GM12878 (cell line): ENCODE results near the gene P3H2. TPM values are rescaled to one million over a fixed set of nuclear protein-coding genes. Genes with fewer than 3 reads are reported as not detected.

Experiments
- ATAC-seq: fragments of 200-7000 bp; cut with Tn5 transposase; 3 replicates; pipeline ENCODE4 v1.9.1; 2020; ENCODE audit warnings: mild to moderate bottlenecking, moderate library complexity
- BruUV-seq: library from RNA; stranded (reverse); fragments of 400-500 nt; replicated peaks from 2 replicates; lab custom pipeline; 2021; lab: Mats Ljungman, UMichigan
- CTCF ChIA-PET: fragments of 300-600 bp; sonication (Branson Sonifier 250); formaldehyde crosslinking; extraction: SDS; loops from one replicate; lab custom pipeline; 2021; ENCODE audit warnings: inconsistent platforms; lab: Yijun Ruan, JAX
- POLR2A ChIA-PET: fragments of 350-600 bp; formaldehyde crosslinking; extraction: SDS; loops from one replicate; lab custom pipeline; 2021; ENCODE audit warnings: inconsistent platforms; lab: Charles Lee
- RAD21 ChIA-PET: fragments of 300-600 bp; sonication (Branson Sonifier 250); formaldehyde crosslinking; loops from one replicate; lab custom pipeline; 2023; ENCODE audit warnings: antibody characterized with exemption; ENCODE audit not compliant: unreplicated experiment; lab: Charles Lee
- SMC1A ChIA-PET: fragments of 300-600 bp; sonication (Branson Sonifier 250); formaldehyde crosslinking; loops from one replicate; lab custom pipeline; 2023; ENCODE audit not compliant: unreplicated experiment, uncharacterized antibody; lab: Charles Lee
- DNase-seq: peaks from one replicate; pipeline ENCODE4 v3.0.0-alpha.2; 2011; ENCODE audit warnings: low read depth, low spot score
- FAIRE-seq: peaks from 3 replicates; lab custom pipeline; 2011; peaks lifted over from hg19 to GRCh38; lab: Jason Lieb, UNC
- H2AFZ ChIP-seq: 2 replicates; pipeline ENCODE4 v1.6.0; 2011; ENCODE audit warnings: low read depth, low read length, control low read depth; ENCODE audit not compliant: control insufficient read depth
- H3K27ac ChIP-seq: 2 replicates; pipeline ENCODE4 v1.5.1; 2011; ENCODE audit warnings: control low read depth; ENCODE audit not compliant: control insufficient read depth, insufficient read depth
- H3K27me3 ChIP-seq, 2 experiments: replicated peaks in 1 of 2; 2 replicates each; pipeline versions ENCODE4 v1.6.0 to v1.6.1; 2011; ENCODE audit warnings: low read length in 1 of 2; ENCODE audit not compliant: control insufficient read depth in 2 of 2, insufficient read depth in 2 of 2
- H3K36me3 ChIP-seq, 2 experiments: 2 replicates each; pipeline ENCODE4 v1.5.1; 2011; ENCODE audit warnings: low read length in 1 of 2; ENCODE audit not compliant: control insufficient read depth in 2 of 2, insufficient read depth in 2 of 2
- H3K4me1 ChIP-seq: 2 replicates; pipeline ENCODE4 v1.6.1; 2011; ENCODE audit warnings: mild to moderate bottlenecking, low read length, moderate library complexity, mixed read lengths; ENCODE audit not compliant: control insufficient read depth, insufficient read depth
- H3K4me2 ChIP-seq: 2 replicates; pipeline ENCODE4 v1.6.0; 2011; ENCODE audit warnings: control low read depth; ENCODE audit not compliant: control insufficient read depth, insufficient read depth
- H3K4me3 ChIP-seq: fragments of 200-600 bp; sonication (generic); 2 replicates; pipeline ENCODE4 v1.5.1; 2016
- H3K79me2 ChIP-seq: 2 replicates; pipeline ENCODE4 v1.6.0; 2011; ENCODE audit warnings: low read length; ENCODE audit not compliant: control insufficient read depth, insufficient read depth
- H3K9ac ChIP-seq: 2 replicates; pipeline ENCODE4 v1.8.0; 2011; ENCODE audit warnings: low read length, control low read depth, mixed read lengths; ENCODE audit not compliant: control insufficient read depth, insufficient read depth
- H3K9me3 ChIP-seq: replicated peaks from 3 replicates; pipeline ENCODE4 v1.5.1; 2011; ENCODE audit warnings: mild to moderate bottlenecking, low read length; ENCODE audit not compliant: control insufficient read depth, insufficient read depth
- H4K20me1 ChIP-seq: 2 replicates; pipeline ENCODE4 v1.6.0; 2011; ENCODE audit not compliant: control insufficient read depth, insufficient read depth
- ASH2L ChIP-seq: fragments of 300-600, 200-600 bp; sonication (generic); IDR thresholded peaks from 2 replicates; pipeline ENCODE4 v1.6.1; 2017; ENCODE audit warnings: low read depth, mild to moderate bottlenecking, borderline replicate concordance
- ATF7 ChIP-seq: fragments of 450-650 bp; IDR thresholded peaks from 2 replicates; pipeline ENCODE4 v1.6.1; 2016; ENCODE audit warnings: low read depth, mild to moderate bottlenecking
- BCL11A ChIP-seq: IDR thresholded peaks from 2 replicates; pipeline ENCODE4 v1.6.1; 2011; ENCODE audit warnings: low read depth, low read length
- KDM1A ChIP-seq: fragments of 200-600 bp; sonication (generic); IDR thresholded peaks from 2 replicates; pipeline ENCODE4 v1.6.1; 2016; ENCODE audit warnings: borderline replicate concordance
- NR2C2 ChIP-seq: IDR thresholded peaks from 2 replicates; pipeline ENCODE4 v1.6.1; 2011; ENCODE audit warnings: borderline replicate concordance, low read depth; ENCODE audit not compliant: control insufficient read depth, insufficient read length
- SIN3A ChIP-seq: IDR thresholded peaks from 2 replicates; pipeline ENCODE4 v1.6.1; 2012; ENCODE audit warnings: low read depth, low read length, improper control_type of control experiment
- SRF ChIP-seq, 2 experiments: IDR thresholded peaks; 2 replicates each; pipeline ENCODE4 v1.6.1; 2011; ENCODE audit warnings: low read depth in 2 of 2, low read length in 2 of 2, mild to moderate bottlenecking in 1 of 2, moderate library complexity in 1 of 2
- STAT1 ChIP-seq: fragments of 450-650 bp; conservative IDR thresholded peaks from 2 replicates; pipeline ENCODE4 v1.6.1; 2014; ENCODE audit warnings: antibody characterized with exemption, mild to moderate bottlenecking
- ZNF207 ChIP-seq: fragments of 450-650 bp; IDR thresholded peaks from 2 replicates; pipeline ENCODE4 v1.6.1; 2014; ENCODE audit warnings: antibody characterized with exemption, mild to moderate bottlenecking, borderline replicate concordance
- WGBS: methylation state at CpG from one replicate; pipeline ENCODE4 v1.1.6; 2016; ENCODE audit warnings: low lambda C conversion rate; ENCODE audit not compliant: insufficient replicate concordance, insufficient coverage; ENCODE audit errors: missing lambda C conversion rate; 5-methylcytosine and 5-hydroxymethylcytosine counted together
- in situ Hi-C: fragments of 300-500 bp; cut with MboI; formaldehyde crosslinking; loops from 9 replicates; pipeline ENCODE4 v1.14.3; 2018; ENCODE audit warnings: mixed read lengths
- intact Hi-C: fragments of 100-400 bp; cut with micrococcal nuclease; formaldehyde crosslinking; loops from one replicate; pipeline ENCODE4 v1.14.2; 2022; ENCODE audit not compliant: unreplicated experiment
- polyA plus RNA-seq, 11 experiments: library from polyadenylated mRNA; depleted of rRNA in 4 of 11; unstranded in 6 of 11; stranded (reverse) in 5 of 11; fragments of >200 nt; fragmentation: Nextera tagmentation in 4 of 11; fragmentation: Illumina TruSeq in 1 of 11; extraction: Ambion mirVana in 4 of 11; extraction: Trizol in 1 of 11; gene quantifications; 1 replicate in 1 of 11; 2 replicates in 10 of 11; pipeline versions ENCODE4 v1.2.1 to v1.2.3, GENCODE V29; 2011 to 2016; ENCODE audit warnings: inconsistent platforms in 2 of 11, missing spikeins in 2 of 11, low read depth in 1 of 11
- total RNA-seq, 4 experiments: library from RNA; depleted of rRNA in 3 of 4; stranded (reverse); fragments of >200 nt in 3 of 4; fragmentation: Illumina TruSeq in 1 of 4; extraction: Trizol in 1 of 4; gene quantifications; 2 replicates each; pipeline versions ENCODE4 v1.2.1 to v1.2.3, GENCODE V29; 2013 to 2021
- TF ChIP-seq, protein P1 (sequence below): IDR thresholded peaks from 2 replicates; pipeline ENCODE4 v1.6.1; 2011; ENCODE audit warnings: low read depth, low read length, improper control_type of control experiment, borderline replicate concordance
- TF ChIP-seq, protein P2 (sequence below): IDR thresholded peaks from 2 replicates; pipeline ENCODE4 v1.6.1; 2012; ENCODE audit warnings: low read depth, low read length, improper control_type of control experiment
- TF ChIP-seq, protein P3 (sequence below): IDR thresholded peaks from 2 replicates; pipeline ENCODE4 v1.6.1; 2012; ENCODE audit warnings: low read length, inconsistent platforms
- TF ChIP-seq, protein P4 (sequence below): fragments of 450-650 bp; formaldehyde crosslinking; IDR thresholded peaks from 2 replicates; pipeline ENCODE4 v1.5.0; 2022; ENCODE audit warnings: mild to moderate bottlenecking, missing genetic modification characterization
- TF ChIP-seq, protein P5 (sequence below): IDR thresholded peaks from 2 replicates; pipeline ENCODE4 v1.6.1; 2011; ENCODE audit warnings: borderline replicate concordance, low read depth, mild to moderate bottlenecking, moderate library complexity, low read length; ENCODE audit not compliant: insufficient read depth, poor library complexity, severe bottlenecking

Gene P3H2
- total and polyA plus RNA-seq, 10 of the 15 experiments (the other 5 are each of a cell fraction or from before 2014, with no cell fraction given), result 27.0 to 97.6 (median 83.2) TPM

DNA sequence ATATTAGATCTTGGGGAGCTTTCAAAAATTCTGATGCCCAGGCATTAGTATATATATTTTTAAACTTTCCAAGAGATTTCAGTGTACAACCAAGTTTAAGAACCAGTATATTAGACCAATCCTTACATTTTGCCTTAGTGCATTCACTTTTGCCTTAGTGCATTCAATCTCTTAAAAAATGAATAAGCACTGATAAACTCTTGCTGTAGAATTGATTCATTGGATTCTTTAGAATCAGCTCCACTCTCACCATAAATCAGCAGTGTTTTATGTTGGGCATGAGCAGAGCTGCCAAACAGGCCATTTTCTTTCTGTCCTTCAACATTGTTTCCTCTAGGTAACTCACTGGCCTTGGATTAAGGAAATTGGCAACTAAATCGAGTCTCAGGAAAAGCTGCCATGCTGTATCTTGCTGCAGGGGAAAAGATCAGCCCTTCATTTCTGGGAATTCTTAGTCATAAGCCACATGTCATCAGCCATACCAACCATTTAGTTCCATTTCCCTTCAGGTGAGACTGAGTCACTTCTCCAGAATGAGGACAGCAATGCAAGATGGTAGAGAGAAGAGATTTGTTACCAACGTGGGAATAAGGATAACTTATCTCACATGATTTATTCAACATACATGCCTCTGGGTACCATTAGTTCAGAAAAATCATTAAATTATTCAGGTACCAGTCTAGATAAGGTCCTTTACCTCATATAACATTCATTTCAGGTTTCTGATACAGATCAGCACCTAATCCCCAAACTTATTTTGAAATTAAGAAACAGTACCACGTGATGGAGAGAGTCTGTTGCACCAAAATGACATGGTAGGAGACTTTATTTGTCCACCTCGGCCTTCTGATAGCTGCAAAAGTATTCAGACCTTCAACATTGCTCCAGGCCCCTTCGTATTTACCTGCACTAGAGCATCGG lies 192.5 kb downstream of the P3H2 start:
- Histone ChIP-seq H2AFZ (no peak overlapping the region), H3K4me2 (no peak overlapping the region), H3K27ac (no peak overlapping the region), H3K4me3 (no peak overlapping the region), H3K4me1 (no peaks in the 10 kb centered on the region), H3K9ac (no peak overlapping the region), H4K20me1 (no peaks in the 10 kb centered on the region), H3K27me3 (no peaks in the 10 kb centered on the region), H3K9me3 (no peaks in the 10 kb centered on the region), H3K79me2 (no peaks in the 10 kb centered on the region), H3K36me3 (no peaks in the 10 kb centered on the region)
- SMC1A ChIA-PET, result interaction anchor here (0.6 to 1.3 kb wide), 5 partner anchors 13 to 636 kb away, joined by 3 to 4 read pairs (median 3); no protein-coding TSS in a partner anchor
- FAIRE-seq (no peak), DNase-seq (no peak), ATAC-seq (no peak)
- in situ Hi-C loops (no loop called here), intact Hi-C loops (no loop called here)
- POLR2A ChIA-PET, result no interaction called here
- 16% methylated on average over 6 of the region's 6 CpGs for WGBS
- RAD21 ChIA-PET, result interaction anchor here (1.1 kb wide), 1 partner anchor 20 kb away, joined by 4 read pairs; no protein-coding TSS in a partner anchor
- BruUV-seq, result no TSS peak
- CTCF ChIA-PET, result interaction anchor here (1.4 to 1.6 kb wide), 3 partner anchors 13 to 655 kb away, joined by 3 to 5 read pairs (median 4); no protein-coding TSS in a partner anchor
- no peak for TF ChIP-seq NR2C2
- TF ChIP-seq, protein P1, sequence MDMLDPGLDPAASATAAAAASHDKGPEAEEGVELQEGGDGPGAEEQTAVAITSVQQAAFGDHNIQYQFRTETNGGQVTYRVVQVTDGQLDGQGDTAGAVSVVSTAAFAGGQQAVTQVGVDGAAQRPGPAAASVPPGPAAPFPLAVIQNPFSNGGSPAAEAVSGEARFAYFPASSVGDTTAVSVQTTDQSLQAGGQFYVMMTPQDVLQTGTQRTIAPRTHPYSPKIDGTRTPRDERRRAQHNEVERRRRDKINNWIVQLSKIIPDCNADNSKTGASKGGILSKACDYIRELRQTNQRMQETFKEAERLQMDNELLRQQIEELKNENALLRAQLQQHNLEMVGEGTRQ, result no peak
- TF ChIP-seq, protein P2, sequence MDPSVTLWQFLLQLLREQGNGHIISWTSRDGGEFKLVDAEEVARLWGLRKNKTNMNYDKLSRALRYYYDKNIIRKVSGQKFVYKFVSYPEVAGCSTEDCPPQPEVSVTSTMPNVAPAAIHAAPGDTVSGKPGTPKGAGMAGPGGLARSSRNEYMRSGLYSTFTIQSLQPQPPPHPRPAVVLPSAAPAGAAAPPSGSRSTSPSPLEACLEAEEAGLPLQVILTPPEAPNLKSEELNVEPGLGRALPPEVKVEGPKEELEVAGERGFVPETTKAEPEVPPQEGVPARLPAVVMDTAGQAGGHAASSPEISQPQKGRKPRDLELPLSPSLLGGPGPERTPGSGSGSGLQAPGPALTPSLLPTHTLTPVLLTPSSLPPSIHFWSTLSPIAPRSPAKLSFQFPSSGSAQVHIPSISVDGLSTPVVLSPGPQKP, result no peak
- TF ChIP-seq, protein P3, sequence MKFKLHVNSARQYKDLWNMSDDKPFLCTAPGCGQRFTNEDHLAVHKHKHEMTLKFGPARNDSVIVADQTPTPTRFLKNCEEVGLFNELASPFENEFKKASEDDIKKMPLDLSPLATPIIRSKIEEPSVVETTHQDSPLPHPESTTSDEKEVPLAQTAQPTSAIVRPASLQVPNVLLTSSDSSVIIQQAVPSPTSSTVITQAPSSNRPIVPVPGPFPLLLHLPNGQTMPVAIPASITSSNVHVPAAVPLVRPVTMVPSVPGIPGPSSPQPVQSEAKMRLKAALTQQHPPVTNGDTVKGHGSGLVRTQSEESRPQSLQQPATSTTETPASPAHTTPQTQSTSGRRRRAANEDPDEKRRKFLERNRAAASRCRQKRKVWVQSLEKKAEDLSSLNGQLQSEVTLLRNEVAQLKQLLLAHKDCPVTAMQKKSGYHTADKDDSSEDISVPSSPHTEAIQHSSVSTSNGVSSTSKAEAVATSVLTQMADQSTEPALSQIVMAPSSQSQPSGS, result no peak
- no peak for TF ChIP-seq ASH2L
- no peak for TF ChIP-seq SRF (IDR thresholded peaks at IDR 0.05; ENCODE audit: low read depth in 2 of 2, low read length in 2 of 2)
- TF ChIP-seq SIN3A, result no peak
- TF ChIP-seq STAT1, result no peak
- TF ChIP-seq, protein P4, sequence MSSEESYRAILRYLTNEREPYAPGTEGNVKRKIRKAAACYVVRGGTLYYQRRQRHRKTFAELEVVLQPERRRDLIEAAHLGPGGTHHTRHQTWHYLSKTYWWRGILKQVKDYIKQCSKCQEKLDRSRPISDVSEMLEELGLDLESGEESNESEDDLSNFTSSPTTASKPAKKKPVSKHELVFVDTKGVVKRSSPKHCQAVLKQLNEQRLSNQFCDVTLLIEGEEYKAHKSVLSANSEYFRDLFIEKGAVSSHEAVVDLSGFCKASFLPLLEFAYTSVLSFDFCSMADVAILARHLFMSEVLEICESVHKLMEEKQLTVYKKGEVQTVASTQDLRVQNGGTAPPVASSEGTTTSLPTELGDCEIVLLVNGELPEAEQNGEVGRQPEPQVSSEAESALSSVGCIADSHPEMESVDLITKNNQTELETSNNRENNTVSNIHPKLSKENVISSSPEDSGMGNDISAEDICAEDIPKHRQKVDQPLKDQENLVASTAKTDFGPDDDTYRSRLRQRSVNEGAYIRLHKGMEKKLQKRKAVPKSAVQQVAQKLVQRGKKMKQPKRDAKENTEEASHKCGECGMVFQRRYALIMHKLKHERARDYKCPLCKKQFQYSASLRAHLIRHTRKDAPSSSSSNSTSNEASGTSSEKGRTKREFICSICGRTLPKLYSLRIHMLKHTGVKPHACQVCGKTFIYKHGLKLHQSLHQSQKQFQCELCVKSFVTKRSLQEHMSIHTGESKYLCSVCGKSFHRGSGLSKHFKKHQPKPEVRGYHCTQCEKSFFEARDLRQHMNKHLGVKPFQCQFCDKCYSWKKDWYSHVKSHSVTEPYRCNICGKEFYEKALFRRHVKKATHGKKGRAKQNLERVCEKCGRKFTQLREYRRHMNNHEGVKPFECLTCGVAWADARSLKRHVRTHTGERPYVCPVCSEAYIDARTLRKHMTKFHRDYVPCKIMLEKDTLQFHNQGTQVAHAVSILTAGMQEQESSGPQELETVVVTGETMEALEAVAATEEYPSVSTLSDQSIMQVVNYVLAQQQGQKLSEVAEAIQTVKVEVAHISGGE (CRISPR knock-in tag), result no peak
- TF ChIP-seq ATF7, result no peak
- no peak for TF ChIP-seq ZNF207
- no peak for TF ChIP-seq BCL11A
- TF ChIP-seq, protein P5, sequence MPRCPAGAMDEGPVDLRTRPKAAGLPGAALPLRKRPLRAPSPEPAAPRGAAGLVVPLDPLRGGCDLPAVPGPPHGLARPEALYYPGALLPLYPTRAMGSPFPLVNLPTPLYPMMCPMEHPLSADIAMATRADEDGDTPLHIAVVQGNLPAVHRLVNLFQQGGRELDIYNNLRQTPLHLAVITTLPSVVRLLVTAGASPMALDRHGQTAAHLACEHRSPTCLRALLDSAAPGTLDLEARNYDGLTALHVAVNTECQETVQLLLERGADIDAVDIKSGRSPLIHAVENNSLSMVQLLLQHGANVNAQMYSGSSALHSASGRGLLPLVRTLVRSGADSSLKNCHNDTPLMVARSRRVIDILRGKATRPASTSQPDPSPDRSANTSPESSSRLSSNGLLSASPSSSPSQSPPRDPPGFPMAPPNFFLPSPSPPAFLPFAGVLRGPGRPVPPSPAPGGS, result no peak
- TF ChIP-seq KDM1A, result no peak
